Hepatocyte (in vitro differentiated cells): ENCODE measurements around the gene RMC1.

Experiments used
- CTCF ChIP-seq: fragments of 200-600 bp; sonication (generic); IDR thresholded peaks from 2 replicates; pipeline ENCODE4 v1.5.1; 2016; ENCODE audit warnings: antibody characterized with exemption, mild to moderate bottlenecking; ENCODE audit not compliant: poor library complexity
- EZH2 ChIP-seq: fragments of 200-600 bp; sonication (generic); IDR thresholded peaks from 2 replicates; pipeline ENCODE4 v1.6.1; 2016; ENCODE audit warnings: antibody characterized with exemption, mild to moderate bottlenecking, borderline replicate concordance

GRCh38 chr18:23479829-23480505, 23.3 kb upstream of the RMC1 start:
- TF ChIP-seq CTCF: no peak
- no peak for TF ChIP-seq EZH2
